NCI-H2171 (cell line): ENCODE measurements around the gene CCDC177.

Experiments used
- DNase-seq: peaks from one replicate; lab custom pipeline; 2025; lab: John Stamatoyannopoulos, UW

The CCDC177 gene

GRCh38 chr14:69574263-69574953 is at the start of gene CCDC177:
Gene CCDC177 (minus strand): TSS chr14:69574871. CDS start chr14:69573622, 1,249 bp downstream.
- DNase-seq: peak; percentile 92

- no peak for DNase-seq
Observed at GRCh38 chr14:69624136-69624535, 49.5 kb upstream of the CCDC177 start.

- DNase-seq: no peak
Observed at GRCh38 chr14:69620981-69621380, 46.3 kb upstream of the CCDC177 start.

GRCh38 chr14:69620211-69620611 is 45.5 kb upstream of the CCDC177 start:
- DNase-seq: no peak

GRCh38 chr14:69619012-69619411 is 44.3 kb upstream of the CCDC177 start:
- DNase-seq: no peak

- peak; percentile 48 for DNase-seq
Observed at GRCh38 chr14:69617796-69618195, 43.1 kb upstream of the CCDC177 start.

GRCh38 chr14:69616408-69616773 is 41.7 kb upstream of the CCDC177 start:
- no peak for DNase-seq

- peak; percentile 65 for DNase-seq
Observed at GRCh38 chr14:69615496-69616407, 41.1 kb upstream of the CCDC177 start.

GRCh38 chr14:69615121-69615495 is 40.4 kb upstream of the CCDC177 start:
- DNase-seq: no peak

- DNase-seq: no peak
Observed at GRCh38 chr14:69614592-69614991, 39.9 kb upstream of the CCDC177 start.

- DNase-seq: no peak
Observed at GRCh38 chr14:69613312-69614073, 38.8 kb upstream of the CCDC177 start.

- DNase-seq: peak; percentile 17
Observed at GRCh38 chr14:69612783-69613130, 38.1 kb upstream of the CCDC177 start.

GRCh38 chr14:69612014-69612782 is 37.5 kb upstream of the CCDC177 start:
- DNase-seq: peak; percentile 37

- peak; percentile 97 for DNase-seq
Observed at GRCh38 chr14:69611172-69612013, 36.7 kb upstream of the CCDC177 start, which contains the start of gene SUSD6. Gene SUSD6 (plus strand): TSS chr14:69611596. CDS start chr14:69658593, 46,997 bp downstream.

GRCh38 chr14:69610874-69611171 is 36.2 kb upstream of the CCDC177 start:
- DNase-seq: no peak

GRCh38 chr14:69610020-69610873 is 35.6 kb upstream of the CCDC177 start:
- no peak for DNase-seq

GRCh38 chr14:69606258-69607184 is 31.9 kb upstream of the CCDC177 start:
- DNase-seq: no peak

- no peak for DNase-seq
Observed at GRCh38 chr14:69605738-69606137, 31.1 kb upstream of the CCDC177 start.
